ENCODE results near the gene ARHGAP26. TPM values are rescaled to one million over a fixed set of nuclear protein-coding genes. Genes with fewer than 3 reads are reported as not detected.

Gene ARHGAP26
- total and polyA plus RNA-seq, 2 donors (not counting 1 experiment from before 2014, with no cell fraction given): 4.1 to 6.8 TPM

- H3K27me3 ChIP-seq (ENCODE audit: control insufficient read depth, insufficient read depth, low read length): no peaks in the 10 kb centered on the region
- H3K4me3 ChIP-seq (replicated peaks in 1 of 4; ENCODE audit: control extremely low read depth in 1 of 4, insufficient read depth in 1 of 4, low read depth in 3 of 4, low read length in 4 of 4): no peak overlapping the region
- no peaks in the 10 kb centered on the region for H4K20me1 ChIP-seq (ENCODE audit: control insufficient read depth, extremely low read depth, insufficient read depth, low read length)
- H3K36me3 ChIP-seq (ENCODE audit: control insufficient read depth, insufficient read depth, low read length): no peaks in the 10 kb centered on the region
- H3K9me3 ChIP-seq (ENCODE audit: control insufficient read depth, insufficient read depth, low read depth, low read length): no peaks in the 10 kb centered on the region
- no peaks in the 10 kb centered on the region for H3K4me1 ChIP-seq (ENCODE audit: control insufficient read depth, extremely low read depth, insufficient read depth, low read length)
- no peak overlapping the region for H3K27ac ChIP-seq (ENCODE audit: insufficient read depth, low read length)
- H2AFZ ChIP-seq (ENCODE audit: low read length): no peak overlapping the region
- no peak overlapping the region for H3K4me2 ChIP-seq (ENCODE audit: extremely low read depth, insufficient read depth, low read length)
- no peaks in the 10 kb centered on the region for H3K79me2 ChIP-seq (ENCODE audit: control insufficient read depth, insufficient read depth, low read length)
- TF ChIP-seq CTCF (conservative IDR thresholded peaks at IDR 0.05 in 1 of 2, IDR thresholded peaks at IDR 0.05 in 1 of 2; ENCODE audit: low read depth in 1 of 2, low read length in 2 of 2): no peak
- no peak for TF ChIP-seq EZH2 (IDR thresholded peaks at IDR 0.05; ENCODE audit: low read length, missing control alignments)
- DNase-seq (ENCODE audit: low read depth in 2 of 2): no peak
- no peak overlapping the region for H3K9ac ChIP-seq (ENCODE audit: insufficient read depth, low read length)
These were observed 247.4 kb downstream of the ARHGAP26 start for GRCh38 chr5:143017541-143017940.

GRCh38 chr5:143017992-143018391 is 247.8 kb downstream of the ARHGAP26 start:
- no peak for TF ChIP-seq EZH2 (IDR thresholded peaks at IDR 0.05; ENCODE audit: low read length, missing control alignments)
- TF ChIP-seq CTCF (conservative IDR thresholded peaks at IDR 0.05 in 1 of 2, IDR thresholded peaks at IDR 0.05 in 1 of 2; ENCODE audit: low read depth in 1 of 2, low read length in 2 of 2): no peak
- no peak overlapping the region for H3K9ac ChIP-seq (ENCODE audit: insufficient read depth, low read length)

GRCh38 chr5:143019157-143019556 is 249.0 kb downstream of the ARHGAP26 start:
- TF ChIP-seq EZH2 (IDR thresholded peaks at IDR 0.05; ENCODE audit: low read length, missing control alignments) (no peak), CTCF (conservative IDR thresholded peaks at IDR 0.05 in 1 of 2, IDR thresholded peaks at IDR 0.05 in 1 of 2; ENCODE audit: low read depth in 1 of 2, low read length in 2 of 2) (no peak)
- Histone ChIP-seq H3K79me2 (ENCODE audit: control insufficient read depth, insufficient read depth, low read length) (no peaks in the 10 kb centered on the region), H3K4me1 (ENCODE audit: control insufficient read depth, extremely low read depth, insufficient read depth, low read length) (peaks cover 12% of the 10 kb centered on the region), H2AFZ (ENCODE audit: low read length) (no peak overlapping the region), H3K4me3 (replicated peaks in 1 of 4; ENCODE audit: control extremely low read depth in 1 of 4, insufficient read depth in 1 of 4, low read depth in 3 of 4, low read length in 4 of 4) (no peak overlapping the region), H3K4me2 (ENCODE audit: extremely low read depth, insufficient read depth, low read length) (no peak overlapping the region), H3K9me3 (ENCODE audit: control insufficient read depth, insufficient read depth, low read depth, low read length) (no peaks in the 10 kb centered on the region), H3K36me3 (ENCODE audit: control insufficient read depth, insufficient read depth, low read length) (no peaks in the 10 kb centered on the region), H4K20me1 (ENCODE audit: control insufficient read depth, extremely low read depth, insufficient read depth, low read length) (no peaks in the 10 kb centered on the region), H3K27ac (ENCODE audit: insufficient read depth, low read length) (no peak overlapping the region), H3K9ac (ENCODE audit: insufficient read depth, low read length) (no peak overlapping the region), H3K27me3 (ENCODE audit: control insufficient read depth, insufficient read depth, low read length) (no peaks in the 10 kb centered on the region)
- no peak for DNase-seq (ENCODE audit: low read depth in 2 of 2)

More at GRCh38 chr5:143017992-143018391, 247.8 kb downstream of the ARHGAP26 start:
- H2AFZ ChIP-seq (ENCODE audit: low read length): no peak overlapping the region
- DNase-seq (ENCODE audit: low read depth in 2 of 2): no peak
- no peaks in the 10 kb centered on the region for H3K79me2 ChIP-seq (ENCODE audit: control insufficient read depth, insufficient read depth, low read length)
- peaks cover 2% of the 10 kb centered on the region for H3K4me1 ChIP-seq (ENCODE audit: control insufficient read depth, extremely low read depth, insufficient read depth, low read length)
- H3K9me3 ChIP-seq (ENCODE audit: control insufficient read depth, insufficient read depth, low read depth, low read length): no peaks in the 10 kb centered on the region
- H3K27ac ChIP-seq (ENCODE audit: insufficient read depth, low read length): no peak overlapping the region
- no peak overlapping the region for H3K4me3 ChIP-seq (replicated peaks in 1 of 4; ENCODE audit: control extremely low read depth in 1 of 4, insufficient read depth in 1 of 4, low read depth in 3 of 4, low read length in 4 of 4)
- no peaks in the 10 kb centered on the region for H4K20me1 ChIP-seq (ENCODE audit: control insufficient read depth, extremely low read depth, insufficient read depth, low read length)
- no peaks in the 10 kb centered on the region for H3K36me3 ChIP-seq (ENCODE audit: control insufficient read depth, insufficient read depth, low read length)
- H3K27me3 ChIP-seq (ENCODE audit: control insufficient read depth, insufficient read depth, low read length): no peaks in the 10 kb centered on the region
- H3K4me2 ChIP-seq (ENCODE audit: extremely low read depth, insufficient read depth, low read length): no peak overlapping the region
